VCaP (cell line): Measurements from ENCODE around the gene TTLL10.

Source experiments
- H3K27ac ChIP-seq: fragments of 450-650 bp; 2 replicates; pipeline ENCODE4 v1.5.1; 2017
- TF ChIP-seq, protein P1 (sequence below): fragments of 450-650 bp; conservative IDR thresholded peaks from 2 replicates; pipeline ENCODE4 v1.5.1; 2017; ENCODE audit warnings: mild to moderate bottlenecking, moderate library complexity

Gene TTLL10

DNA sequence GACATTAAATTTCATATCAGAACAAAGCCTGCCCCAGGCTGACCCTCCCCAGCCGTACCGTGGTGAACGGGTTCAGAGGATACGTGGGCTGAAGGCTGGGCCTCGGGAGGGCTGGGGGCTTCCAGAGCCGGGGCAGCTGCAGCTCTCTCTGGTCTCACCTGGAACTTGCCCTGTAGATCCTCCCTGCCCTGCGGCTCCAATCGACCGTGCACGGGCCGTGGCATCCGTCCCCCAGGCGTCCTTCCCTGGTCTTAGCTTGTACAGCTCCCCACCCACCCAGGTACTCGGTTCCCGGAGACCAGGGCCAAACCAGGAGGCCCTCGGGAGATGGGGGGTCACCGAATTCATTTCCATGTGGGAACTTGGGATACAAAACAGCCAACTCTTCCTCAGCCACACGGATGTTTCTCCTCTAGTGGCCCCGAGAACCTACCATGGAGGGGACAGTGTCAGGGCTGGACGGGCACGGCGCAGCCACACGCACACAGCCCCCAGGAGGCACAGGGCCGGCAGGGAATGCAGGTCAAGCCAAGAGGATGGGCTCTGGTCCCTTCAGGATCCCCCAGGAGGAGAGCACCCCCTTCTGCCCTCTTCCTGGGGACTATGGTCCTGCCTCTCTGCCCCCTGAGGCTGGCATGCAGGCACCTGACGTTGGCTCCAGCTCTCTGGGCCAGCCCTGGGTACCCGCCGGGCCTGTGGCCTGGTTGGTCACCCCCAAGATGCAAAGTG is 61.5 kb downstream of the TTLL10 start:
- peak overlapping the region; percentile 61; the same call in 1 of the 2 replicates for H3K27ac ChIP-seq
- TF ChIP-seq, protein P1, sequence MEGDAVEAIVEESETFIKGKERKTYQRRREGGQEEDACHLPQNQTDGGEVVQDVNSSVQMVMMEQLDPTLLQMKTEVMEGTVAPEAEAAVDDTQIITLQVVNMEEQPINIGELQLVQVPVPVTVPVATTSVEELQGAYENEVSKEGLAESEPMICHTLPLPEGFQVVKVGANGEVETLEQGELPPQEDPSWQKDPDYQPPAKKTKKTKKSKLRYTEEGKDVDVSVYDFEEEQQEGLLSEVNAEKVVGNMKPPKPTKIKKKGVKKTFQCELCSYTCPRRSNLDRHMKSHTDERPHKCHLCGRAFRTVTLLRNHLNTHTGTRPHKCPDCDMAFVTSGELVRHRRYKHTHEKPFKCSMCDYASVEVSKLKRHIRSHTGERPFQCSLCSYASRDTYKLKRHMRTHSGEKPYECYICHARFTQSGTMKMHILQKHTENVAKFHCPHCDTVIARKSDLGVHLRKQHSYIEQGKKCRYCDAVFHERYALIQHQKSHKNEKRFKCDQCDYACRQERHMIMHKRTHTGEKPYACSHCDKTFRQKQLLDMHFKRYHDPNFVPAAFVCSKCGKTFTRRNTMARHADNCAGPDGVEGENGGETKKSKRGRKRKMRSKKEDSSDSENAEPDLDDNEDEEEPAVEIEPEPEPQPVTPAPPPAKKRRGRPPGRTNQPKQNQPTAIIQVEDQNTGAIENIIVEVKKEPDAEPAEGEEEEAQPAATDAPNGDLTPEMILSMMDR: no peak

DNA sequence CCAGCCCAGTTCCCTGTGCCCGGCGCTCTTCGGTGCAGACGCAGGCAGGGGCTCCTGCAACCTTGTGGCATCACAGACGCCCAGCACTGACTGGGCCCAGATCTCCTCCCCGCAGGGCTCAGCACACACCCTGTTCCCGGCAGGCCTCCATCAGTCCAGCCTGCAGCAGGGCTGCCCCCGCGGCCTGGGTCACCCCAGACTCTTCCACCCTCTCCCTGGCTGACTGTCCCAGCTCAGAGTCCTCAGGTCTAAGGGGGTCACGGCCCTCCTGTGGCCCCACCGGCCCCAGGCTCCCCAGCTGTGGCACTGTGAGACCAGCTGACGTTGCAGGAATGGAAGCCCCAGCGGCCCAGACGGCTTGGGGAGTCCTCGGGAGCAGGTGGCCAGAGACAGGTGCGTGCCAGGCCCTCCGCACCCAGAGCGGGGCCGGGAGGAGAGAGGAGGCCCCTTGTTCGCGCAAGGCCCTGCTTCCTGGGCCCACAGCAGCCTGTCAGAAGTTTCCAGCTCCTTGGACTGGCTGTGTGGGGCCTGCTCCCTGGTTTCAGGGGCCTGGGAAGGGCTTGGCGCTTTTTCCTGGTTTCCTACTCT is 62.6 kb downstream of the TTLL10 start:
- TF ChIP-seq, protein P1: no peak
- H3K27ac ChIP-seq: peak overlapping the region; percentile 61

DNA sequence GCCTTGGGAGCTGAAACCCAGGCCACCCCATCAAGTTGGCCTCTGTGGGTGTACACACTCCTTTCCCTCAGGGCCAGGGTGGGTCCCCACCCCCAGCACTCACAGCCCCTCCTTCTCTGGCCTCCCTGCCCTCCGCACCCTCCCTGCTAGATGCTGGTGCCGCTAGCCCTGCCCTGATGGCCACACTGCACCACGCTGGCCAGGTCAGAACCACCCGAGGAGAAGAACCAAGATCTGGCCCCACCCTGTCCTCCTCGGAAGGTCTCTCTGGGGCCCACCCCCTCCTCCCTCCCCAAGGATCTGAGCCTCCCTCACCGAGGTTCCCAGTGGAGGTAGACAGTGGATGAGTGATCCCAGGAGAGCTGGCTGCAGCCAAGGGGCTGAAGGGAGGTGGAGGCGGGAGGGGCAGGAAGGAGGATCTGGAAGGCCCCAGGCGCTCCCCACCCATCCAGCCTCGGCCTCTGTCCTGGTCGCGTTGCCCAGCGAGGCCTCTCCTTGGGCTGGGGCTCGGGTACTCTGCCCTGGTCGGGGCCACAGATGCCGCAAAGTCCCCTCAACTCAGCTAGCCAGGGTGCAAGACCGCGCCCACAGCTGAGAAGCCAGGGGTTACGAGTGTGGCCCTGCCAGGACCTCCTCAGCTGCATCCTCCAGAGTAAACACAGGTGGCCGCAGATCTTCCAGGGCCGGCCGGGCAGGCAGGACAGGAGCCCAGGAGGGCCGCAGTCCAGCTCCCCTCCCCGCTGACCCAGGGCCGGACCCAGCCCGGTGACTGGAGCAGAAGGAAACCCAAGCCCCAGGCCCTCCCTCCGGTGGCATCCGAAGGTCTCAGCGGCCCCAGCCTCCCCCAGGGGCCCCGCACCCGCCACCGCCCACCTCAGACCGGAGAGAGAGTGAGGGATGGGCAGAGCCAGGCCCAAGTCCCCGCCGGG is 63.5 kb downstream of the TTLL10 start:
- TF ChIP-seq, protein P1: no peak
- peak overlapping the region; percentile 61 for H3K27ac ChIP-seq

DNA sequence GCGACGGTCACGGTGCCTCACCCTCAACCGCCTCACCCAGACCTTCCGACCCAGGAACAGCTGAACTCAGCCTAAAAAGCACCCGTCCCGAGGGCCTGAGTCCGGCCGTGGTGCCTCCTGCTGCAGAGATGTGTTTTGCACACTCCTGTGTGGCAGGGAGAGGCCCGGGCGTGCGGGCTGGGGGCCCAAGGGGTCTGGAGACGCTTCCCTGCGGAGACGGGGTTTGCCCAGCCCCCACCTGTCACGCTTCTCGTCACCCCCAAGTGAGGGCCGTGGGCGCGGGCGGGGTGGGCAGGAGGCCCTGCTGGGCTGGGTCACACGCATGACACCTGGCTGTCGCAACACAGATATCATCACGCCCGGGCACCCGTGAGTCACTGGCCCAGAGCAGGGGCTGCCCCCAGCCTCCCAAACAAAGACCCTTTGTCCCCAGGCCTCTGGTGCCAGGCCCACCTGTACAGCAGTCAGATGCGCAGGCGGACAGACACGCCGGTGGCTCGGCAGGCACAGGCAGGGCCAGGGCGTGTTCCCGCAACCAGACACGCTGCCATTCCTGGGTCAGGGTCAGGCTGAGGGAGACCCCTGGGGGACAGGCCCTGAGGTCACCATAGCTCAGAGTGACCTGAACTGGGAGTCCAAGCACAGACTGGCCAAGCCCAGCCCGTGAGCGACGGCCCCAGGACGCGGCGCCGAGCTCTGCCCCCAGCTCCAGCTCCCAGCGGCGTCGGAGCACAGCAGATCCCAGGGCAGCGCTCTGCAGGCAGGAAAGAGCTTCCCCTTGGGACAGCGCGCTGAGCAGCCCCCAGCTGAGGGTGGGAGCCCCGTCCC is 64.4 kb downstream of the TTLL10 start:
- peak overlapping the region; percentile 61 for H3K27ac ChIP-seq
- TF ChIP-seq, protein P1: no peak

DNA sequence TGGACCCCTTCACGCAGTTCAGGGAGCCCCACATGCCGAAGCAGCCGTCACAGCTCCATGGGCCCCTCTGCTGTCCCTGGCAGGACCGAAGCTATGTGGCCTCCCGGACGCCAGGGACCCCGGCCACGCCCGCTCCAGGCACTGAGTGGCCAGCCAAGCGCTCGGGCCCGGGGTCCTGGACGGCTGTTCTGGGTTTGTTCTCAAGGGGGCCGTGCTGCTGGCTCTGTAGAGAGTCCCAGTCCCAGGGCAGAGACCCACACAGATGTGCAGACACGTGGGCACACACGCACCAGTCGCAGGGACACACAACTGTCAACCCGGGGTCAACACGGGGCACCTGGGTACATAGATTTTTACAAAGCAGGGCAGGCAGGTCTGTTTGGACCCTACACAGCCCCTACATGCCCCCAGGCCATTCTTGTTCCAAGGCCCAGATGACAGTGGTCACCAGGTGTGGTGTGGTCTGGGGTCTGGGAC is 65.1 kb downstream of the TTLL10 start:
- TF ChIP-seq, protein P1: no peak
- peak overlapping the region; percentile 61; the same call in 1 of the 2 replicates for H3K27ac ChIP-seq

DNA sequence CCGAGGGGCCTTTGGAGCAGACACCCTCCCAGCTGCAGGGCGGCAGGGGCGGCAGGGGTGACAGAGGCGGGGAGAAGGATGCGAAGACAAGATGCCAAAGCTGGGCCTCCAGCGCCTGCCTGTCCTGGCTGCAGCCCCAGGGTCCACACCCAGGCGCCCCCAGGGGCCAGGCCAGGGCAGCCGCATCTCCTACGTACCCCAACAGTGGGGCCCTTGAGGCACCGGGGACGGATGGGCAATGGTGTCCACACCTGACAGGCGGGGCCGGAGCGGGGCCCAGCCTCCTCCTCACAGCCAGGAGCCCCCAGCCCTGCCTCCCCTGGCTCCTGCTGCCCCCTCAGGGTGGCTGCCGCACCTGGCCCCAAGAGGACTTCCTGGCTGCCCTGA is 65.5 kb downstream of the TTLL10 start:
- TF ChIP-seq, protein P1: no peak
- no peak overlapping the region for H3K27ac ChIP-seq
